Thoracic aorta (tissue), 2 donors: ENCODE measurements around the gene DNAJC5G. TPM values are rescaled to one million over a fixed set of nuclear protein-coding genes. Genes with fewer than 3 reads are reported as not detected.

Source experiments
- ATAC-seq: fragments of 150-250 bp; one replicate; pipeline ENCODE4 v1.8.0; 2017; ENCODE audit warnings: low read depth; ENCODE audit not compliant: insufficient number of reproducible peaks, low FRiP score
- DNase-seq: peaks from one replicate; pipeline ENCODE4 v3.0.0-alpha.2; 2020; ENCODE audit warnings: low spot score
- H3K27ac ChIP-seq, 2 donors: fragments of 200-600 bp; sonication (generic); 1 replicate in 1 of 2; 2 replicates in 1 of 2; pipeline ENCODE4 v1.5.1; 2016; ENCODE audit warnings: mild to moderate bottlenecking in 2 of 2, moderate library complexity in 2 of 2
- H3K27me3 ChIP-seq: fragments of 200-600 bp; sonication (generic); replicated peaks from 2 replicates; pipeline ENCODE4 v1.6.0; 2016; ENCODE audit warnings: mild to moderate bottlenecking; ENCODE audit not compliant: insufficient read depth
- H3K36me3 ChIP-seq: fragments of 200-600 bp; sonication (generic); one replicate; pipeline ENCODE4 v1.5.1; 2016
- H3K4me1 ChIP-seq, 2 donors: fragments of 200-600 bp; sonication (generic); 1 replicate in 1 of 2; 2 replicates in 1 of 2; pipeline versions ENCODE4 v1.5.1 to v1.6.0; 2016; ENCODE audit warnings: low read depth in 2 of 2, mild to moderate bottlenecking in 1 of 2; ENCODE audit not compliant: control insufficient read depth in 1 of 2
- H3K4me3 ChIP-seq: fragments of 200-600 bp; sonication (generic); 2 replicates; pipeline ENCODE4 v1.5.1; 2016; ENCODE audit warnings: mild to moderate bottlenecking
- H3K9me3 ChIP-seq: fragments of 200-600 bp; sonication (generic); 2 replicates; pipeline ENCODE4 v1.5.1; 2016
- total RNA-seq, 2 donors: library from RNA; depleted of rRNA; stranded (reverse); fragments of >200 nt; gene quantifications; one replicate each; pipeline versions ENCODE4 v1.1.0 to v1.2.3, GENCODE V29; 2016
- TF ChIP-seq, protein P1 (sequence below): fragments of 200-600 bp; sonication (generic); IDR thresholded peaks from one replicate; pipeline ENCODE4 v1.5.1; 2019; ENCODE audit warnings: antibody characterized with exemption

The DNAJC5G gene
- total RNA-seq, 2 donors from 2014 or later = 0.68 TPM; not detected in 1

DNA sequence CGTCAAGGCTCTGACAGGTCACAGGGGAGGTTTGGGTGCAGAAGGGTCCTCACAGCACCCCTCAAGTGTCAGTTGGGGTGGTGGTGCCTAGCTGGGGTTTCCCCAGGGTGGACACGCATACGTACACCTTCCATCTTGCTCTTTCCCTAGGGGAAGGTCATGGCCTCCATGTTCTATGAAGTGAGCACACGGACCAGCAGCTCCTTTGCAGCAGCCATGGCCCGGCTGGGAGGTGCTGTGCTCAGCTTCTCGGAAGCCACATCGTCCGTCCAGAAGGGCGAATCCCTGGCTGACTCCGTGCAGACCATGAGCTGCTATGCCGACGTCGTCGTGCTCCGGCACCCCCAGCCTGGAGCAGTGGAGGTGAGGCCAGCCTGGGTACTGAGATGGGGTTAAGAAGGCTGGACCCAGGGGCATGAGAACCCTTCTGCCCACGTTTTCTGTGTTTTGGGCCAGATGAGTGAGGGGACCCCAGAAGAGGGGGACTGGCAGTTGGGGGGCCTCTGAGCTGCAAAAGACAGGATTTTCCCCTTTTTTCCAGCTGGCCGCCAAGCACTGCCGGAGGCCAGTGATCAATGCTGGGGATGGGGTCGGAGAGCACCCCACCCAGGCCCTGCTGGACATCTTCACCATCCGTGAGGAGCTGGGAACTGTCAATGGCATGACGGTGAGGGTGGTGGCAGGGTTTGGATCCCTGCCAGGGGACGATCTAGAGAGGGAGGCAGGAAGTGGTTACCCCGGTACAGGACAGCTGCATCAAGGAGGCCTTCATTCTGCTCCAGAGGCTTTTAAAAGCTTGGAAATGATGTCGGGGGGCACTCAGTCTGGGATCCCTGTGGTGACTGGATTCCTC is 33.2 kb upstream of the DNAJC5G start:
- TF ChIP-seq, protein P1, sequence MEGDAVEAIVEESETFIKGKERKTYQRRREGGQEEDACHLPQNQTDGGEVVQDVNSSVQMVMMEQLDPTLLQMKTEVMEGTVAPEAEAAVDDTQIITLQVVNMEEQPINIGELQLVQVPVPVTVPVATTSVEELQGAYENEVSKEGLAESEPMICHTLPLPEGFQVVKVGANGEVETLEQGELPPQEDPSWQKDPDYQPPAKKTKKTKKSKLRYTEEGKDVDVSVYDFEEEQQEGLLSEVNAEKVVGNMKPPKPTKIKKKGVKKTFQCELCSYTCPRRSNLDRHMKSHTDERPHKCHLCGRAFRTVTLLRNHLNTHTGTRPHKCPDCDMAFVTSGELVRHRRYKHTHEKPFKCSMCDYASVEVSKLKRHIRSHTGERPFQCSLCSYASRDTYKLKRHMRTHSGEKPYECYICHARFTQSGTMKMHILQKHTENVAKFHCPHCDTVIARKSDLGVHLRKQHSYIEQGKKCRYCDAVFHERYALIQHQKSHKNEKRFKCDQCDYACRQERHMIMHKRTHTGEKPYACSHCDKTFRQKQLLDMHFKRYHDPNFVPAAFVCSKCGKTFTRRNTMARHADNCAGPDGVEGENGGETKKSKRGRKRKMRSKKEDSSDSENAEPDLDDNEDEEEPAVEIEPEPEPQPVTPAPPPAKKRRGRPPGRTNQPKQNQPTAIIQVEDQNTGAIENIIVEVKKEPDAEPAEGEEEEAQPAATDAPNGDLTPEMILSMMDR = no peak
- Histone ChIP-seq H3K36me3 (peaks cover 48% of the 10 kb centered on the region), H3K9me3 (no peaks in the 10 kb centered on the region), H3K27me3 (no peaks in the 10 kb centered on the region), H3K4me3 (no peak overlapping the region), H3K27ac (no peak overlapping the region), H3K4me1 (no peaks in the 10 kb centered on the region)
- DNase-seq (no peak), ATAC-seq (no peak)

DNA sequence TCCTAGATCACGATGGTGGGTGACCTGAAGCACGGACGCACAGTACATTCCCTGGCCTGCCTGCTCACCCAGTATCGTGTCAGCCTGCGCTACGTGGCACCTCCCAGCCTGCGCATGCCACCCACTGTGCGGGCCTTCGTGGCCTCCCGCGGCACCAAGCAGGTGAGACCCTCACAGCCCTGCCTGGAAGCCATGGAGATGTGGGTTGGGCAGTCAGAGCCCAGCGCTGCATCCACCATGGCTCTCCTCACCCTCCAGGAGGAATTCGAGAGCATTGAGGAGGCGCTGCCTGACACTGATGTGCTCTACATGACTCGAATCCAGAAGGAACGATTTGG is 32.6 kb upstream of the DNAJC5G start:
- peaks cover 42% of the 10 kb centered on the region for H3K36me3 ChIP-seq
- DNase-seq = no peak
- TF ChIP-seq, protein P1 = no peak

DNA sequence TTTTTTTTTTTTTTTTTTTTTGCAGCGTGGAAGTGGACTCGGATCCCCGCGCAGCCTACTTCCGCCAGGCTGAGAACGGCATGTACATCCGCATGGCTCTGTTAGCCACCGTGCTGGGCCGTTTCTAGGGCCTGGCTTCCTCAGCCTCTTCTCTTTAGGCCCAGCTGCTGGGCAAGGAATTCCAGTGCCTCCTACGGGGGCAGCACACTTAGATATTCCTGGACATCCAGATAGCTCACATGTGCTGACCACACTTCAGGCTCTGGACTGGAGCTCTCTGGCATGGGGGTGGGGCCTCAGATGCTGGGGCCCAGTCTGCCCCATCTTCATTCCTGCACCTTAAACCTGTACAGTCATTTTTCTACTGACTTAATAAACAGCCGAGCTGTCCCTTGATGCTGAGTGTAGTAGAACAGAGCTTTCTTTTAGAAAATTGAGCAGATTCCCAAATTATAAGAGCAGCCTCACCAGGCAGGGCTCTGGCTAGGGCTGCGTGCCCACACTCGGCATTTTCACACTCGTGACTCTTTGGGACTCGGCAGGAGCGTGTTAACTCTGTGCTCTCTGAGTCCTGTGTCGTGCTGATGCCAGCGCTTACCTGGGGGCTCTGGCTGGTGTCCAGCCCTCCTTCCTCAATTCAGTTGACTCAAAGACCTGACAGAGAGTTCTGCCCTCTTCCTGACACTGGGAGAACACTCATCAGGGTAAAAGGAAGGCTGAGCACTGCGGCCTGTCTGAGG is 31.7 kb upstream of the DNAJC5G start:
- ATAC-seq = no peak
- no peaks in the 10 kb centered on the region for H3K4me1 ChIP-seq
- H3K27me3 ChIP-seq = no peaks in the 10 kb centered on the region
- no peak overlapping the region for H3K4me3 ChIP-seq
- H3K36me3 ChIP-seq = peaks cover 32% of the 10 kb centered on the region
- TF ChIP-seq, protein P1 = no peak
- no peak overlapping the region for H3K27ac ChIP-seq
- DNase-seq = no peak
- no peaks in the 10 kb centered on the region for H3K9me3 ChIP-seq

More for the DNA sequence above, 32.6 kb upstream of the DNAJC5G start:
- Histone ChIP-seq H3K4me3 (no peak overlapping the region), H3K27me3 (no peaks in the 10 kb centered on the region), H3K9me3 (no peaks in the 10 kb centered on the region), H3K4me1 (no peaks in the 10 kb centered on the region), H3K27ac (no peak overlapping the region)
- ATAC-seq = no peak

DNA sequence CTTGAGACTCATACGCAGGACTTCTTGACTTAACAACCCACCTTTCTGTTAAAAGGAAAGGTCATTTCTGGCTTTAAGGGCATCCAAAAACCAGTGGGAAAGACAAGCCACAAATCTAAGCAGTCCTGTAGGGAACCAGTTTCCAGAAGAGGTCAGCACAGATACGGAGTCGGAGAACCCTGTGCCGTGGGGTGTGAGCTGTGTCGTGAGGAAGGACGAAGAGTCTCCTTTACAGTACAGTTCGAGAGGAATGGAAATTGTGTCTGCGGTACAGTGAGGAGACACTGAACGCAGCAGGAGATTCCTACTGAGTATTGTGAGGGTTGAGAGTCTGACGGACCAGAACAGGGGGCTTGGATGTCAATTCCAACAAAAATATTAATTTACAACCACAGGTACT is 30.1 kb upstream of the DNAJC5G start:
- Histone ChIP-seq H3K4me1 (peaks cover 3 to 14% of the 10 kb centered on the region in 2 donors), H3K36me3 (peaks cover 20% of the 10 kb centered on the region), H3K27me3 (no peaks in the 10 kb centered on the region), H3K9me3 (no peaks in the 10 kb centered on the region), H3K4me3 (no peak overlapping the region), H3K27ac (no peak overlapping the region)
- TF ChIP-seq, protein P1 = no peak
- no peak for ATAC-seq
- no peak for DNase-seq

DNA sequence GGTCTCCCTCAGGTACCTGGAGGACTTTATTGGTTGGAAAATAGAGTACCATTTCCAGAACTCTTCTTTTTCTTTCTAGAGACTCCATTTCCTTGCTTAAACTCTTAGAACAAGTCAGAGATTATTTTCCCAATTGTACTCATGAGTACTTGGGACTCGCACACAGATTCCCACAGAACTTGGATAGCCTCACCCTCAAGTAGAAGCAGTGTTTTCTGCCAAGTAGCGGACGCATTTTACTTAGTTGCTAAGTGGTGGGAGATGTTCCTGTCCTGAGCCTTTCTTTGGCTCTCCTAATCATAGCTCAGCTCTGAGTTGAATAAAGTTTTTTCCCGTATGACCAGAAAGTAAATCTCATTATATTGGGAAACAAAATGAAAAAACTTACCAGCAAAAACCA is 29.6 kb upstream of the DNAJC5G start:
- H3K4me1 ChIP-seq = peaks cover 3 to 18% of the 10 kb centered on the region in 2 donors
- DNase-seq (no peak), ATAC-seq (no peak)
- H3K27ac ChIP-seq = no peak overlapping the region
- H3K9me3 ChIP-seq = no peaks in the 10 kb centered on the region
- no peaks in the 10 kb centered on the region for H3K27me3 ChIP-seq
- TF ChIP-seq, protein P1 = no peak
- H3K36me3 ChIP-seq = peaks cover 17% of the 10 kb centered on the region
- H3K4me3 ChIP-seq = no peak overlapping the region
